Suprapubic skin (tissue), 4 donors: Measurements from ENCODE around the gene RAPGEF5.

ENCODE experiments used
- CTCF ChIP-seq, 2 donors: fragments of 200-600 bp in 1 of 2; fragments of 450-650 bp in 1 of 2; sonication (generic) in 1 of 2; IDR thresholded peaks; one replicate each; pipeline ENCODE4 v1.5.1; 2016 to 2019; ENCODE audit warnings: antibody characterized with exemption in 2 of 2, mild to moderate bottlenecking in 1 of 2, moderate library complexity in 1 of 2
- EP300 ChIP-seq: sonication (generic); formaldehyde crosslinking; IDR thresholded peaks from one replicate; pipeline ENCODE4 v1.6.1; 2017; ENCODE audit warnings: antibody characterized with exemption
- POLR2A ChIP-seq, 2 donors: fragments of 450-650 bp; IDR thresholded peaks; one replicate each; pipeline ENCODE4 v1.6.1; 2017; ENCODE audit warnings: antibody characterized with exemption in 2 of 2, mild to moderate bottlenecking in 2 of 2, moderate library complexity in 2 of 2
- POLR2AphosphoS5 ChIP-seq, 3 donors: sonication (generic); formaldehyde crosslinking; IDR thresholded peaks; one replicate each; pipeline ENCODE4 v1.6.1; 2017; ENCODE audit warnings: antibody characterized with exemption in 3 of 3

GRCh38 chr7:22210355-22210754 lies 146.6 kb downstream of the RAPGEF5 start:
- TF ChIP-seq CTCF (IDR thresholded peaks at IDR 0.05) (no peak), POLR2AphosphoS5 (IDR thresholded peaks at IDR 0.05) (no peak), POLR2A (IDR thresholded peaks at IDR 0.05) (no peak), EP300 (no peak)
